GM18502 (cell line): ENCODE data around the gene B3GNT9.

ENCODE experiments used
- ATAC-seq: cut with Tn5 transposase; IDR thresholded peaks from one replicate; pipeline ENCODE4 v1.9.1; 2021; ENCODE audit warnings: mild to moderate bottlenecking; ENCODE audit not compliant: unreplicated experiment, poor library complexity

Gene B3GNT9

GRCh38 chr16:67150833-67151396, at the start of gene B3GNT9:
B3GNT9 (minus strand) TSS chr16:67150998; CDS start chr16:67150485, 513 bp downstream.
- ATAC-seq, result peak; percentile 66

GRCh38 chr16:67200491-67200890, 49.7 kb upstream of the B3GNT9 start:
- no peak for ATAC-seq

DNA sequence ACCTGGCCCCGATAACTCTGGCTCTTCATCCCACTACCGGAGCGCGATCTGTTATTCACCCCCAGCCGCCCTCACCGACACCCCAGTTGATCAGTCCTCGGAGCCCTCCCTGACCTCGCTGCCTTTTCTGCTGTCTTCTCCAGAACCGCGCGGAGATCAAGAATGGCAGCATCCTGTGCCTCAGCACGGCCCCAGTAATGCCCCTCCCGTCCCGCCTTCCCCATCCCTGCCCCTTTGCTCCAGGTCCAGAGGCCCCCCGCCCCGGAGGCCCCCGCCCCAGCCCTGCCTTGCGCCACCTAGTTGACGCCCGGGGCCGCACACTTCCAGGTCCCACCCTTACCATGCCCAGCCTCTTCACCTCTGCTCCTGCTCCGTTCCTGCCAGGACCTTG, 49.0 kb upstream of the B3GNT9 start:
- no peak for ATAC-seq

- no peak for ATAC-seq
Observed at GRCh38 chr16:67199011-67199807, 48.4 kb upstream of the B3GNT9 start, which contains the start of gene ELMO3. ELMO3 (plus strand) TSS chr16:67199131; CDS start chr16:67199327, 196 bp downstream.

GRCh38 chr16:67198238-67198734, 47.5 kb upstream of the B3GNT9 start:
- no peak for ATAC-seq

DNA sequence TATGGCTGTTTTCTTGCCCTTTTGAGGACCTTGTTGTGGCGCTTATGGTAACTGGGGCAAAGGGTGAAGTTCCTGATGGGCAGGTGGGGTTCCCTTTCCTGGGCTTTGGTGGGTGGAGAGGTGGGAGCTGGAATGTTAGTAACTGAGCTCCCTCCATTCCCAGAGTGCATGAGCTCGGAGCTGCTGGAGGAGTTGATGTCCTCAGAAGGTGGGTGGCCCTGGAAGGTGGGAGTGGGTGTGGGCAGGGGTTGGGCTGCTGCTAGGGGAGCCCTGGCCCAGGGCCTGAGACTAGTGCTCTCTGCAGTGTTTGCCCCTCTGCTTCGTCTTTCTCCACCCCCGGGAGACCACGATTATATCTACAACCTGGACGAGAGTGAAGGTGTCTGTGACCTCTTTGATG, 46.9 kb upstream of the B3GNT9 start:
- ATAC-seq, result no peak

DNA sequence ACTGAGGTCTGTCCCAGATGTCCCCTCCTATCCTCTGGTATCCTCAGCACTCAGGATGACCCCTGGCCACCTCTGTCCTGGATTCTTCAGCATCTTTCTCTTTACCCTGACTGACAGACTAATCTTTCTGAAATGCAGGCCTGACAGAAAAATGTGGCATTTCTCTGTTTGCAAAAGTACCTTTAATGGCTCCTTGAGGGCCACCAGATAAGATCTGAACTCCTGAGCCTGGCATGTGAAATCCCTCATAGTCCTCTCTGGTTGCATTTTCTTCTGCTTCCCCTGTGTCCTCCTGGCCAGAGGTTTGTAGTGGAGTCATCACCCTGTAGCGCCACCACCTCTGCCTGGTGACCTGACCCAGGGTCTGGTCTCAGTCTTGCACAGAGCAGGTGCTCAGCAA, 46.1 kb upstream of the B3GNT9 start:
- ATAC-seq, result no peak

DNA sequence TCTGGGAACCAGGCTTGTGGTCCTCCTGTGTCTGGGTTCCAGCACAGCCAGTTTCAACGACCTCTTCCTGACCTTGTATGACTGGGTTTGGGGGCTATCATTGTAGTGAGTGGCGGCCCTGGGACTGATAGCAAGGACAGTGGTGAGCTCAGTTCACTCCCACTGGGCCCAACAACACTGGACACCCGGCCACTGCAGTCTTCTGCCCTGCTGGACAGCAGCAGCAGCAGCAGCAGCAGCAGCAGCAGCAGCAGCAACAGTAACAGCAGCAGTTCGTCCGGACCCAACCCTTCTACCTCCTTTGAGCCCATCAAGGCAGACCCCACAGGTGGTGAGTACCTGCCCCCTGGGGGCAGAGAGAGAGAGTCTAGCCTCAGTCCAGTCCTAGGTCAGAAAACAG, 44.9 kb upstream of the B3GNT9 start:
- ATAC-seq, result no peak

GRCh38 chr16:67194260-67194659, 43.5 kb upstream of the B3GNT9 start:
- no peak for ATAC-seq

DNA sequence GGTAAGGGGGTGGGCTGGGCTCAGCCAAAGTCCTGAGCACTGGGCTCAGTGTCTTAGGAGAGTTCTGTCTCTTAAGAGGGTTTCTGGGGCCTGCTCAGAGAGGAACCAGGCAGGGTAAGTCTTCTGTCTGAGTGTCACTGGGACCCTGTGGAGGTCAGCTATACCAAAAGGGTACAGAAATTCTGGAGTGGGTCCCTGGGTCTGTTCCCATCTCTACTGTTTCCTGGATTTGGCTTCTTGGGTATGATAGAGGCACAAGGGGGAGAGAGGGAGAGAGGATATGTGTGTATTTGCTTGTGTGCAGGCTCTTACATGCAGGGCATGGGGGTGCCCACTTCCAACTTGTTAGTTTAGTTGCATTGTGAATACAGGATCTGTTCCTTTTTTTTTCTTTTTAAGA, 42.7 kb upstream of the B3GNT9 start:
- no peak for ATAC-seq

DNA sequence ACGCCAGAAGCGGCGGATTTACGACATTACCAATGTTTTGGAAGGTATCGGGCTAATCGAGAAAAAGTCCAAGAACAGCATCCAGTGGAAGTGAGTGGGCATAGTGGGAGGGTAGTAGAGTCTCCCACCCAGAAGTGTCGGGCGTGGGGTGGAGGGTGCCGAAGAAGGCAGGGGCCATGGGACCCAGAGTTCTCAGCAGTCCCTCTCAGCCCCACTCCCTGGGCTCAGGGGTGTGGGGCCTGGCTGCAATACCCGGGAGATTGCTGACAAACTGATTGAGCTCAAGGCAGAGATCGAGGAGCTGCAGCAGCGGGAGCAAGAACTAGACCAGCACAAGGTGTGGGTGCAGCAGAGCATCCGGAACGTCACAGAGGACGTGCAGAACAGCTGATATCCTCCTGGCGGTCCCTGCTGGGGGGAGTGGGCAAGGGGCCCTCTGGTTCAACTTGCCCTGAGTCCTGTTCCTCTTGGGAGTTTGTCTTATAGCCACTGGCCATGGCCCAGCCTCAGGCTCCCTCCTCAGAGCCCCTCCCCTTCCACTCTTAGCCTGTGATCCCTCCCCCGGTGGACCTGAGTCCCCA, 42.1 kb upstream of the B3GNT9 start:
- ATAC-seq, result peak; percentile 10

GRCh38 chr16:67191995-67192681, 41.3 kb upstream of the B3GNT9 start, which contains the start of gene E2F4:
E2F4 (plus strand) TSS chr16:67192155; CDS start chr16:67192228, 73 bp downstream.
- peak; percentile 88 for ATAC-seq

DNA sequence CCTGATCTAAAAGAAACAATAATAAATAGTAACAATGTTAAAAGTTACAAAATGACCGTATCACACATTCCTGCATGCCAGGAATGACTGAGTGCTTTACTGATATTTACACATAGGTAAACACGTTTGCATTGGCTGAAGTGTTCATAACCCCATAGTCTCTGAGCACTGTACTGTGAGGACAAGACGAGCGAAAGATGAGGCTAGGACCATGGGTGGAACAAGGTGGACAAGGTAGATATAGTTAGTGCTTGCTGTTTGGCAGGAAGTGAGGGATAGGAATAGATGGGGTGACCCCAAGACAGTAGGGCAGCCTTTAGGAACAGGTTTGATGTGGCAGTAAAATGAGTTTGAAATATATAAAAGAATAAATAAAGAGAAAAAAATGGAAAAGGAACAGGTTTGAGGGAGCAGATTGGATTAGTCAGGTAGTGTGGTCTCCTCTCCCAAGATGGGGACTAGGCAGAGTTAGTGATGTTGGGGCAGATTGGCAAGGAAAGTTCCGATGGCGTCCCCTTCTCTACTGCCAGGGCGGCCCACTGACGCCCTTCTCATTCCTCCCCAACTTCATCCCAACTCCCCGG, 40.7 kb upstream of the B3GNT9 start:
- no peak for ATAC-seq

DNA sequence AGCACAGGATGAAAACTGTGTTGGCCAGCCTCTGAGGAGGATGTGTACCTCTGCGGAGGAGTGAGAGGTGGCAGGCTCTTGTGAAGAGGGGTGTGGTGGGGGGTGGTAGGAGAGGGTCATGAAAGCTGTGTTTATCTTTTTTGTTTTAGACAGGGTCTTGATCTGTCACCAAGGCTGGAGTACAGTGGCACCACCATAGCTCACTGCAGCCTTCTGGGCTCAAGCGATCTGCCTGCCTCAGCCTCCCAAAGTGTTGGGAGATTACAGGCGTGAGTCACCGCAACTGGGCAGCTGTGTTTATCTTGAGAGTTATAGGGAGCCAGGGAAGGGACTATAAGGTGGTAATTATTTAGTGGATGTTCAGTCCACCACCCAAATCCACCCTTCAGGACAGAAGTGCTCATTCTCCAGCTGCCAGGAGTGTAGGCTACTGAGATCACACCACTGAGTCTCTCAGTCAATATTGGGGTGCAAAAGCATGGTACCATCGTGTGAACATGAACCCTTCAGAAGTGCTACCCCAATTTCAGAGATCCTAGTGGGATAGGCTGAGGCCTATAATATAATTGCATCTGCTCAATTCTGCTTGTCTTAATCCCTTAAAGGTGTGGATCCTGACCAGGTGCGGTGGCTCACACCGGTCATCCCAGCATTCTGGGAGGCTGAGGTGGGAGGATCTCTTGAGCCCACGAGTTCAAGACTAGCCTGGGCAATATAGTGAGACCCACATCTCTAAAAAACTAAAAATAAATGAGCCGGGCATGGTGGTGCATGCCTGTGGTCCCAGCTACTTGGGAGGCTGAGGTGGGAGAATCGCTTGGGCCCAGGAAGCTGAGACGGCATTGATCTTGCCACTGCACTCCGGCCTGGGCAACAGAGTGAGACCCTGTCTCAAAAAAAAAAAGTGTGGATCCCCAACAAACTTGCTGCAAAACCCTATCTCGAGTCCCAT, 39.9 kb upstream of the B3GNT9 start:
- ATAC-seq, result no peak

DNA sequence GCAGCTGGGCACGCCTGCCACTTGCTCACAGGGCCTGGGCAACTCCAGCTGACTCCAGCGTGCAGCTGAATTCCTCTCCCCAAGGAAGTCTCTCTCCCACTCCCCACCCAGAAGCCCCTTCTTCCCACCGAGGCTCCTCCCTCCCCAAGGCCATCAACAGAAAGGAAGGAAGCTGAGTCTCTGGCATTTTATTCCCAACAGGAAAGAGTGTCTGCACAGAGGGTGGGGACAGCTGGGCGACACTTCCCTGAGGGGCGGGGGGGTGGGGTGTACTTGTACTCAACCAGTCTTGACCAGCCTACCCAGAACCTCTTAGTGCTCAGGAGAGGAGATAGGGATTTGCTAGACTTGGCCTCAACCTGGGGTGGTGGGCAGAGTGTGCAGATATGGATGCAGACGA, 39.2 kb upstream of the B3GNT9 start, which contains the start of gene EXOC3L1:
TSS of gene EXOC3L1 (minus strand) at position 96 of the 400 bp plus-strand sequence. CDS start 460 bp downstream, outside the sequence.
- ATAC-seq, result no peak

- ATAC-seq, result no peak
Observed at GRCh38 chr16:67188798-67189197, 38.0 kb upstream of the B3GNT9 start.

DNA sequence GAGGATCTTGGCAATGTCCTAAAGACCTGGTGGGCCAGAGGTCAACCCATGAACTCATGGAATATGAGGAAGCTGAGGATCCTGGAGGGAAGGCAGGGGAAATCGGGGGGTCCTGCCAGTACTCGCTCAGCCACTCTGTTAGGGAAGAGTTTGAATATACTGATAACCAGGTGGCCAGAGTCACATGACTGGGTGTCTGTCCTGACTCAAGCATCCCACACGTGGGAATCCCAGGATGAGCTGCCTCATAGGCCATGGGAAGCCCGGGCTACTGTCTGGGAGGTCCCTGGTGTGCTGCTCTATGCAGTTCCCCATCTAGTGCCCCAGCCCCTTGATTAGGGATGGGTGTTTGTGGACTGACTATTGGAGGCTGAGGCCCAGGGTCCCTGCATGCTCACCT, 37.5 kb upstream of the B3GNT9 start:
- ATAC-seq, result no peak

GRCh38 chr16:67187175-67187890, 36.5 kb upstream of the B3GNT9 start:
- no peak for ATAC-seq
